DOHH2 (cell line): ENCODE results near the gene TPP1.

Experiments used
- CTCF ChIP-seq: fragments of 200-600 bp; sonication (generic); IDR thresholded peaks from one replicate; pipeline ENCODE4 v1.5.1; 2014; ENCODE audit warnings: antibody characterized with exemption, mild to moderate bottlenecking, low read depth, low read length; ENCODE audit not compliant: poor library complexity, severe bottlenecking
- EZH2phosphoT487 ChIP-seq: fragments of 200-600 bp; sonication (generic); IDR thresholded peaks from 2 replicates; pipeline ENCODE4 v1.6.1; 2017; ENCODE audit warnings: borderline replicate concordance, mild to moderate bottlenecking, antibody characterized with exemption, low read length, moderate library complexity, mixed read lengths

GRCh38 chr11:6656584-6656915 lies 37.3 kb upstream of the TPP1 start:
- TF ChIP-seq CTCF (no peak), EZH2phosphoT487 (no peak)
